K562 (cell line): ENCODE results near the gene NCR1. TPM values are rescaled to one million over a fixed set of nuclear protein-coding genes. Genes with fewer than 3 reads are reported as not detected.

Source experiments
- ATAC-seq: fragments of 200-7000 bp; cut with Tn5 transposase; 3 replicates; pipeline ENCODE4 v1.9.1; 2020; ENCODE audit warnings: moderate library complexity
- BruUV-seq: library from RNA; stranded (reverse); fragments of 400-500 nt; replicated peaks from 2 replicates; lab custom pipeline; 2021; lab: Mats Ljungman, UMichigan
- CTCF ChIA-PET: fragments of 300-600 bp; formaldehyde crosslinking; extraction: SDS; loops from one replicate; lab custom pipeline; 2021; ENCODE audit warnings: low intra/inter-chr PET ratio; lab: Yijun Ruan, JAX
- POLR2A ChIA-PET: fragments of 300-600, 350-650 bp; sonication (Branson Sonifier 250); formaldehyde crosslinking; extraction: SDS; loops from one replicate; lab custom pipeline; 2021; ENCODE audit warnings: antibody characterized with exemption, inconsistent platforms; lab: Yijun Ruan, JAX
- DNase-seq, 4 experiments: peaks; one replicate each; pipeline versions ENCODE4 v3.0.0 to v3.0.0-alpha.2; 2011 to 2018; ENCODE audit warnings: low spot score in 3 of 4, mixed read lengths in 3 of 4; ENCODE audit errors: extremely low read depth in 1 of 4
- FAIRE-seq: peaks from 2 replicates; lab custom pipeline; 2011; peaks lifted over from hg19 to GRCh38; lab: Jason Lieb, UNC
- H2AFZ ChIP-seq: 2 replicates; pipeline ENCODE4 v1.6.0; 2011; ENCODE audit warnings: low read depth, low read length, control low read depth, inconsistent platforms
- H3K27ac ChIP-seq: fragments of 200-600 bp; 3 replicates; pipeline ENCODE4 v1.8.0; 2011; ENCODE audit warnings: low read depth, mild to moderate bottlenecking, control low read depth, inconsistent platforms, low read length, moderate library complexity, mixed read lengths; ENCODE audit errors: extremely low read depth
- H3K27me3 ChIP-seq, 2 experiments: fragments of 300-600 bp in 1 of 2; 2 replicates in 1 of 2; 3 replicates in 1 of 2; pipeline versions ENCODE4 v1.6.0 to v1.8.0; 2011; ENCODE audit warnings: inconsistent platforms in 2 of 2, low read length in 2 of 2, mild to moderate bottlenecking in 1 of 2, mixed read lengths in 1 of 2, moderate library complexity in 1 of 2; ENCODE audit not compliant: control insufficient read depth in 2 of 2, insufficient read depth in 2 of 2
- H3K36me3 ChIP-seq: fragments of 300-600 bp; 3 replicates; pipeline ENCODE4 v1.8.0; 2011; ENCODE audit warnings: mild to moderate bottlenecking, low read length, inconsistent platforms; ENCODE audit not compliant: control insufficient read depth, insufficient read depth
- H3K4me1 ChIP-seq, 2 experiments: fragments of 200-600 bp in 1 of 2; replicated peaks in 1 of 2; 2 replicates in 1 of 2; 3 replicates in 1 of 2; pipeline versions ENCODE4 v1.5.1 to v1.8.0; 2011; ENCODE audit warnings: inconsistent platforms in 2 of 2, low read length in 2 of 2, mild to moderate bottlenecking in 1 of 2, mixed read lengths in 1 of 2, moderate library complexity in 1 of 2; ENCODE audit not compliant: control insufficient read depth in 2 of 2, insufficient read depth in 2 of 2
- H3K4me2 ChIP-seq: 2 replicates; pipeline ENCODE4 v1.6.1; 2011; ENCODE audit warnings: low read length, control low read depth, inconsistent platforms, mixed read lengths; ENCODE audit not compliant: insufficient read depth
- H3K4me3 ChIP-seq: fragments of 200-600 bp; sonication (generic), shearing (Covaris generic); 2 replicates; pipeline ENCODE4 v1.5.1; 2016; ENCODE audit warnings: control low read depth, inconsistent platforms
- H3K79me2 ChIP-seq: fragments of 200-600 bp; 3 replicates; pipeline ENCODE4 v1.8.0; 2011; ENCODE audit warnings: low read length, inconsistent platforms; ENCODE audit not compliant: control insufficient read depth, insufficient read depth
- H3K9ac ChIP-seq, 2 experiments: 2 replicates each; pipeline versions ENCODE4 v1.6.0 to v1.6.1; 2011; ENCODE audit warnings: low read depth in 2 of 2, low read length in 2 of 2, control low read depth in 1 of 2, inconsistent platforms in 1 of 2, mild to moderate bottlenecking in 1 of 2, mixed read lengths in 1 of 2; ENCODE audit not compliant: insufficient read depth in 1 of 2
- H3K9me1 ChIP-seq: one replicate; pipeline ENCODE4 v1.6.0; 2011; ENCODE audit warnings: inconsistent platforms, mild to moderate bottlenecking, low read length, moderate library complexity; ENCODE audit not compliant: control insufficient read depth, insufficient read depth
- H3K9me3 ChIP-seq: replicated peaks from 2 replicates; pipeline ENCODE4 v1.5.1; 2011; ENCODE audit warnings: low read depth, low read length, inconsistent platforms; ENCODE audit not compliant: control insufficient read depth, insufficient read depth
- H4K20me1 ChIP-seq: replicated peaks from 2 replicates; pipeline ENCODE4 v1.6.1; 2011; ENCODE audit warnings: low read length, inconsistent platforms, mixed read lengths; ENCODE audit not compliant: control insufficient read depth, insufficient read depth
- CBX5 ChIP-seq: IDR thresholded peaks from 2 replicates; pipeline ENCODE4 v1.6.1; 2014; ENCODE audit warnings: low read depth, borderline replicate concordance
- CSDE1 ChIP-seq, 2 experiments: fragments of 450-650 bp; IDR thresholded peaks; 2 replicates each; pipeline ENCODE4 v1.6.1; 2016; ENCODE audit warnings: mild to moderate bottlenecking in 1 of 2
- GABPA ChIP-seq: fragments of 200-800 bp; sonication (Bioruptor generic); conservative IDR thresholded peaks from 2 replicates; pipeline ENCODE4 v1.6.1; 2016; ENCODE audit warnings: low read depth, missing genetic modification characterization, missing compliant biosample characterization
- HSF4 ChIP-seq: fragments of 250-450 bp; sonication (Bioruptor Pico); IDR thresholded peaks from 2 replicates; pipeline ENCODE4 v2.1.2; 2022; ENCODE audit warnings: mild to moderate bottlenecking, moderate library complexity, borderline replicate concordance
- LARP7 ChIP-seq: fragments of 450-650 bp; IDR thresholded peaks from 2 replicates; pipeline ENCODE4 v1.6.1; 2016
- NFYB ChIP-seq: IDR thresholded peaks from 2 replicates; pipeline ENCODE4 v1.6.1; 2011; ENCODE audit warnings: mild to moderate bottlenecking, moderate library complexity; ENCODE audit not compliant: insufficient read length; ENCODE audit errors: extremely low read depth
- SIN3B ChIP-seq: fragments of 450-650 bp; IDR thresholded peaks from 2 replicates; pipeline ENCODE4 v1.6.1; 2017; ENCODE audit warnings: low read depth, mild to moderate bottlenecking, moderate library complexity
- SPI1 ChIP-seq: IDR thresholded peaks from 2 replicates; pipeline ENCODE4 v1.6.1; 2011; ENCODE audit warnings: low read depth, low read length, control low read depth, borderline replicate concordance
- ZNF224 ChIP-seq: sonication (generic); formaldehyde crosslinking; IDR thresholded peaks from 2 replicates; pipeline ENCODE4 v1.8.0; 2022; ENCODE audit warnings: mild to moderate bottlenecking, missing genetic modification reagents
- ZNF354B ChIP-seq: fragments of 250-450 bp; sonication (Bioruptor Pico); IDR thresholded peaks from 2 replicates; pipeline ENCODE4 v1.4.0; 2020
- ZNF695 ChIP-seq: fragments of 450-650 bp; formaldehyde crosslinking; IDR thresholded peaks from 2 replicates; pipeline ENCODE4 v1.4.0; 2020; ENCODE audit warnings: mild to moderate bottlenecking, moderate library complexity
- ZNF785 ChIP-seq: fragments of 250-450 bp; sonication (Bioruptor Pico); IDR thresholded peaks from 2 replicates; pipeline ENCODE4 v1.4.0; 2020; ENCODE audit warnings: mild to moderate bottlenecking
- ZZZ3 ChIP-seq: fragments of 450-650 bp; IDR thresholded peaks from 2 replicates; pipeline ENCODE4 v1.6.1; 2016; ENCODE audit warnings: antibody characterized with exemption, mild to moderate bottlenecking, moderate library complexity
- WGBS: fragments of 100-300 bp; shearing (Covaris generic); methylation state at CpG from one replicate; pipeline ENCODE4 v1.1.6; 2016; ENCODE audit warnings: low coverage, mixed read lengths; ENCODE audit not compliant: insufficient coverage; ENCODE audit errors: missing lambda C conversion rate; 5-methylcytosine and 5-hydroxymethylcytosine counted together
- in situ Hi-C: fragments of 300-500 bp; cut with MboI; formaldehyde crosslinking; loops from 4 replicates; pipeline ENCODE4 v1.15.0; 2018; ENCODE audit warnings: inconsistent platforms, mixed read lengths
- intact Hi-C: fragments of 100-400 bp; cut with micrococcal nuclease; formaldehyde crosslinking; loops from 2 replicates; pipeline ENCODE4 v1.14.2; 2022
- polyA plus RNA-seq, 8 experiments: library from polyadenylated mRNA; depleted of rRNA in 4 of 8; stranded (reverse) in 5 of 8; unstranded in 3 of 8; fragments of >200 nt; fragmentation: Nextera tagmentation in 2 of 8; fragmentation: Illumina TruSeq in 1 of 8; extraction: Ambion mirVana in 2 of 8; extraction: Trizol in 1 of 8; gene quantifications; 2 replicates each; pipeline versions ENCODE4 v1.2.1 to v1.2.3, GENCODE V29; 2011 to 2014; ENCODE audit warnings: inconsistent platforms in 1 of 8, missing spikeins in 1 of 8
- total RNA-seq, 7 experiments: library from RNA; depleted of rRNA in 6 of 7; stranded (reverse); fragments of >200 nt in 6 of 7; fragmentation: Illumina TruSeq in 2 of 7; extraction: Trizol in 2 of 7; gene quantifications; 2 replicates each; pipeline versions ENCODE4 v1.2.1 to v1.2.3, GENCODE V29; 2011 to 2021; ENCODE audit warnings: low replicate concordance in 1 of 7
- TF ChIP-seq, protein P1 (sequence below): sonication (generic); formaldehyde crosslinking; IDR thresholded peaks from 2 replicates; pipeline ENCODE4 v1.8.0; 2023; ENCODE audit warnings: missing genetic modification reagents, mild to moderate bottlenecking, borderline replicate concordance
- TF ChIP-seq, protein P2 (sequence below): fragments of 250-450 bp; sonication (Bioruptor Pico); IDR thresholded peaks from 2 replicates; pipeline ENCODE4 v1.5.0; 2021
- TF ChIP-seq, protein P3 (sequence below): sonication (generic); formaldehyde crosslinking; IDR thresholded peaks from 2 replicates; pipeline ENCODE4 v1.8.0; 2022; ENCODE audit warnings: missing genetic modification reagents, mild to moderate bottlenecking, borderline replicate concordance

Gene NCR1
- total and polyA plus RNA-seq, 9 of the 15 experiments (the other 6 are each of a cell fraction or from before 2014, with no cell fraction given) = 0.25 to 3.1 (median 1.2) TPM

DNA sequence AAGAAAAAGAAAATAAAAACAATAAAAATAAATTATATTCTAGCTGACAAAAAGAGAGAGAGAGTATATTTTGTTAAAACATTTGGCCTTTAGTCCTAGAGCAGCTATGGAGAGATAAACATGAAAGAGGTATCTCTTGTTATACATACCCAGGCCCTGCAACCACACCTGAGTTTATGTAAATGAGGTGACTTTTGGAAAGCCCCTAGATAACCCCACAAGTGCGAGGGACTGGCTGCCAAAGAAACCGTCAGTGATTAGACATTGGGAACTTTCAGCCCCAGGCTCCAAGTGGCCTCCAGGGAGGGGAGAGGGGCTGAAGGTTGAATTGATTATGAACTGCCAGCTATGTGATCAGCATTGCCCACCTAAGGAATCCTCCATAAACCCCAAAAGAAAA is 43.5 kb downstream of the NCR1 start:
- intact Hi-C loops (no loop called here), in situ Hi-C loops (no loop called here)
- Histone ChIP-seq H3K4me1 (peaks cover 9% of the 10 kb centered on the region in 2 experiments; a peak in 4 of 5 replicates), H4K20me1 (no peaks in the 10 kb centered on the region), H3K9me1 (no peaks in the 10 kb centered on the region), H3K27me3 (peaks cover 0 to 4% of the 10 kb centered on the region in 2 experiments; a peak in 1 of 5 replicates), H3K9me3 (no peaks in the 10 kb centered on the region), H3K36me3 (no peaks in the 10 kb centered on the region), H3K4me3 (no peak overlapping the region), H3K79me2 (no peaks in the 10 kb centered on the region), H3K4me2 (no peak overlapping the region), H3K27ac (no peak overlapping the region), H3K9ac (no peak overlapping the region), H2AFZ (no peak overlapping the region)
- ChIA-PET CTCF (no interaction called here), POLR2A (interaction anchor here (0.6 kb wide), 1 partner anchor 58 kb away, joined by 3 read pairs; no protein-coding TSS in a partner anchor)
- BruUV-seq = no TSS peak
- FAIRE-seq = no peak
- DNase-seq = no peak
- no peak for ATAC-seq
- WGBS = 18% methylated on average over 2 of the region's 2 CpGs
- TF ChIP-seq CBX5 (no peak), LARP7 (no peak), GABPA (no peak), HSF4 (CRISPR knock-in tag) (no peak), SPI1 (no peak), ZNF354B (CRISPR knock-in tag) (no peak), ZNF785 (CRISPR knock-in tag) (no peak), NFYB (no peak), SIN3B (no peak), CSDE1 (IDR thresholded peaks at IDR 0.05) (no peak), ZNF695 (no peak), ZNF224 (CRISPR knock-in tag) (no peak), ZZZ3 (no peak)
- TF ChIP-seq, protein P1, sequence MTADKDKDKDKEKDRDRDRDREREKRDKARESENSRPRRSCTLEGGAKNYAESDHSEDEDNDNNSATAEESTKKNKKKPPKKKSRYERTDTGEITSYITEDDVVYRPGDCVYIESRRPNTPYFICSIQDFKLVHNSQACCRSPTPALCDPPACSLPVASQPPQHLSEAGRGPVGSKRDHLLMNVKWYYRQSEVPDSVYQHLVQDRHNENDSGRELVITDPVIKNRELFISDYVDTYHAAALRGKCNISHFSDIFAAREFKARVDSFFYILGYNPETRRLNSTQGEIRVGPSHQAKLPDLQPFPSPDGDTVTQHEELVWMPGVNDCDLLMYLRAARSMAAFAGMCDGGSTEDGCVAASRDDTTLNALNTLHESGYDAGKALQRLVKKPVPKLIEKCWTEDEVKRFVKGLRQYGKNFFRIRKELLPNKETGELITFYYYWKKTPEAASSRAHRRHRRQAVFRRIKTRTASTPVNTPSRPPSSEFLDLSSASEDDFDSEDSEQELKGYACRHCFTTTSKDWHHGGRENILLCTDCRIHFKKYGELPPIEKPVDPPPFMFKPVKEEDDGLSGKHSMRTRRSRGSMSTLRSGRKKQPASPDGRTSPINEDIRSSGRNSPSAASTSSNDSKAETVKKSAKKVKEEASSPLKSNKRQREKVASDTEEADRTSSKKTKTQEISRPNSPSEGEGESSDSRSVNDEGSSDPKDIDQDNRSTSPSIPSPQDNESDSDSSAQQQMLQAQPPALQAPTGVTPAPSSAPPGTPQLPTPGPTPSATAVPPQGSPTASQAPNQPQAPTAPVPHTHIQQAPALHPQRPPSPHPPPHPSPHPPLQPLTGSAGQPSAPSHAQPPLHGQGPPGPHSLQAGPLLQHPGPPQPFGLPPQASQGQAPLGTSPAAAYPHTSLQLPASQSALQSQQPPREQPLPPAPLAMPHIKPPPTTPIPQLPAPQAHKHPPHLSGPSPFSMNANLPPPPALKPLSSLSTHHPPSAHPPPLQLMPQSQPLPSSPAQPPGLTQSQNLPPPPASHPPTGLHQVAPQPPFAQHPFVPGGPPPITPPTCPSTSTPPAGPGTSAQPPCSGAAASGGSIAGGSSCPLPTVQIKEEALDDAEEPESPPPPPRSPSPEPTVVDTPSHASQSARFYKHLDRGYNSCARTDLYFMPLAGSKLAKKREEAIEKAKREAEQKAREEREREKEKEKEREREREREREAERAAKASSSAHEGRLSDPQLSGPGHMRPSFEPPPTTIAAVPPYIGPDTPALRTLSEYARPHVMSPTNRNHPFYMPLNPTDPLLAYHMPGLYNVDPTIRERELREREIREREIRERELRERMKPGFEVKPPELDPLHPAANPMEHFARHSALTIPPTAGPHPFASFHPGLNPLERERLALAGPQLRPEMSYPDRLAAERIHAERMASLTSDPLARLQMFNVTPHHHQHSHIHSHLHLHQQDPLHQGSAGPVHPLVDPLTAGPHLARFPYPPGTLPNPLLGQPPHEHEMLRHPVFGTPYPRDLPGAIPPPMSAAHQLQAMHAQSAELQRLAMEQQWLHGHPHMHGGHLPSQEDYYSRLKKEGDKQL (CRISPR knock-in tag) = no peak
- TF ChIP-seq, protein P2, sequence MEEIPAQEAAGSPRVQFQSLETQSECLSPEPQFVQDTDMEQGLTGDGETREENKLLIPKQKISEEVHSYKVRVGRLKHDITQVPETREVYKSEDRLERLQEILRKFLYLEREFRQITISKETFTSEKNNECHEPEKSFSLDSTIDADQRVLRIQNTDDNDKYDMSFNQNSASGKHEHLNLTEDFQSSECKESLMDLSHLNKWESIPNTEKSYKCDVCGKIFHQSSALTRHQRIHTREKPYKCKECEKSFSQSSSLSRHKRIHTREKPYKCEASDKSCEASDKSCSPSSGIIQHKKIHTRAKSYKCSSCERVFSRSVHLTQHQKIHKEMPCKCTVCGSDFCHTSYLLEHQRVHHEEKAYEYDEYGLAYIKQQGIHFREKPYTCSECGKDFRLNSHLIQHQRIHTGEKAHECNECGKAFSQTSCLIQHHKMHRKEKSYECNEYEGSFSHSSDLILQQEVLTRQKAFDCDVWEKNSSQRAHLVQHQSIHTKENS = no peak
- TF ChIP-seq, protein P3, sequence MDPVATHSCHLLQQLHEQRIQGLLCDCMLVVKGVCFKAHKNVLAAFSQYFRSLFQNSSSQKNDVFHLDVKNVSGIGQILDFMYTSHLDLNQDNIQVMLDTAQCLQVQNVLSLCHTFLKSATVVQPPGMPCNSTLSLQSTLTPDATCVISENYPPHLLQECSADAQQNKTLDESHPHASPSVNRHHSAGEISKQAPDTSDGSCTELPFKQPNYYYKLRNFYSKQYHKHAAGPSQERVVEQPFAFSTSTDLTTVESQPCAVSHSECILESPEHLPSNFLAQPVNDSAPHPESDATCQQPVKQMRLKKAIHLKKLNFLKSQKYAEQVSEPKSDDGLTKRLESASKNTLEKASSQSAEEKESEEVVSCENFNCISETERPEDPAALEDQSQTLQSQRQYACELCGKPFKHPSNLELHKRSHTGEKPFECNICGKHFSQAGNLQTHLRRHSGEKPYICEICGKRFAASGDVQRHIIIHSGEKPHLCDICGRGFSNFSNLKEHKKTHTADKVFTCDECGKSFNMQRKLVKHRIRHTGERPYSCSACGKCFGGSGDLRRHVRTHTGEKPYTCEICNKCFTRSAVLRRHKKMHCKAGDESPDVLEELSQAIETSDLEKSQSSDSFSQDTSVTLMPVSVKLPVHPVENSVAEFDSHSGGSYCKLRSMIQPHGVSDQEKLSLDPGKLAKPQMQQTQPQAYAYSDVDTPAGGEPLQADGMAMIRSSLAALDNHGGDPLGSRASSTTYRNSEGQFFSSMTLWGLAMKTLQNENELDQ (CRISPR knock-in tag) = no peak
